HG03097 (cell line): ENCODE data around the gene MS4A15.
"Not testable (repeated sequence)": the region's sequence is repeated elsewhere in the genome, so short reads cannot be mapped to it uniquely, and the experiment has no call there.

Experiments used
- ATAC-seq: cut with Tn5 transposase; IDR thresholded peaks from one replicate; pipeline ENCODE4 v1.9.1; 2021; ENCODE audit not compliant: unreplicated experiment, low FRiP score

The MS4A15 gene

DNA sequence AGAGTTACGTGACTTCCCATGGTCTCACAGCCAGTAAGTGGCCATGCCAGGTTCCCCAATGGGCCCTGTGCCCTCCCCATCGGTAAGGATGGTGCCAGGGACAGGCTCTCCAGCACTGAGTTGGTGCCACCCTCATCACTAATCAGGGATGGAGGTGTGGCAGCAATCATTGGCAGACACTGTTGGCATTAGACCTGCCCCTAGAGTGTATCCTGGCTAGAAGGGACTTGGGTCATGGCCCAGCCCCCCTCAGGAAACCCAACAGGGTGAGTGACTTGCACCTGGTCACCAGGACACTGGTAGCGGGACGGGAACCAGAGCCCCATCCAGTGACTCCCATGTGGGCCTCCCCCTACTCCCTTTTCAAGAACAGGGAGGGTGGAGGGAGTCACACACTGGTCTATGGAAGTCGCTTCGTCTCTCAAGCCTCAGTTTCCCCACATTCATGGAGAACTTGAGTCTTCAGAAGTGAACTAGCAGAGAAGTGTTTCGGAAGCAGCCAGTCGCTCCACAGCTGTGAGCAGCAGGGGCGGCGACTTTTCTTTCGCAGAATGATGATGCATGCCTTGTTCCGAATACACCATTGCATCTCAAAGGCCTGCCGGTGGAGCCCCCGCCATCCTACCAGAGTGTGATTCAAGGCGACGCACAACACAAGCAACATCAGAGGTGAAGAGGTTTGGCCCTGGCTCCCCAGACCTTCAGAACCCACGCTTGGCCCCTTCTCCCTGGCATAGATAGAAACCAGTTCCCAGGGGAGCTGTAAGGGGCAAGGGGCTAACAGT lies 41.4 kb downstream of the MS4A15 start:
- ATAC-seq, result no peak

GRCh38 chr11:60798631-60799030 lies 42.0 kb downstream of the MS4A15 start:
- ATAC-seq, result no peak

GRCh38 chr11:60801194-60801593 lies 44.5 kb downstream of the MS4A15 start:
- no peak for ATAC-seq

- ATAC-seq, result no peak
Observed at GRCh38 chr11:60803273-60803936, 46.7 kb downstream of the MS4A15 start.

DNA sequence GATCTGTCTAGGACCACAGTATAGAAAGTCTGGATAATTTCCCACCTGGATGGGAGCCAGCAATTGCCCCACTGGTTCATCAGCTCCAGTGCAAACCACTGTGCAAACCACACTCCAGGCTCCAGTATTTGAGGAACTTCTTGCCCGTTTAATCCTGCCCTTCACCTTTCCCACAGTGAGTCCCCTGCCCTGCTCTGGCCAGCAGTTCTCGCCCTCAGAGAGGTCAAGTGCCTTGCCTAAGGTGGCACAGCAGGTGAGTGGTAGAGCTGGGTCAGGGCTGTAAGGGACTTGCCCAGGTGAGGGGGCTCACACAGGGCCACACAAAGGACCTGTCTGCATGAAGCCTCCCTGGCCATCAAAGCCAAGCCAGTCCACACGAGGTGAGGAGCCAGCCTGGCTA lies 52.6 kb downstream of the MS4A15 start:
- ATAC-seq, result no peak

GRCh38 chr11:60809691-60810090 lies 53.0 kb downstream of the MS4A15 start:
- no peak for ATAC-seq

DNA sequence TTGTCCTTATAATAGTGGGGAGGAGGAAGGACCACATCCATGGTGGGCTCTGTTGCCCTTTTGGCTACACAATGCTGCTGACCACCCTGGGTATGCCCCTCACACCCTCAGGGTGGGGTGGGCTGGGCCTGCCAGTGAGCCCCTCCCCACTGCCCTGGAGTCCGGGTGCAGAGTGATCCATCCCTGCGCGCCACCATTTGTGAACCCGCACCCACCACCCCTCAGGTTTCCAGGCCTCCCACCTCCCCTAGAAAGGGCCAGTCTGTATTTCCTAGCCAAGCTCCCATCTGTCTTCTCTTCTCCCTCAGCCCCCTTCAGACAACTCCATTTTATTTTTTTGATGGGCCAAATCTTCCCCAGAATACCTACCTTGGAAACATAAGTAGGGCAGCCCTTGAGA lies 53.5 kb downstream of the MS4A15 start:
- ATAC-seq, result no peak

DNA sequence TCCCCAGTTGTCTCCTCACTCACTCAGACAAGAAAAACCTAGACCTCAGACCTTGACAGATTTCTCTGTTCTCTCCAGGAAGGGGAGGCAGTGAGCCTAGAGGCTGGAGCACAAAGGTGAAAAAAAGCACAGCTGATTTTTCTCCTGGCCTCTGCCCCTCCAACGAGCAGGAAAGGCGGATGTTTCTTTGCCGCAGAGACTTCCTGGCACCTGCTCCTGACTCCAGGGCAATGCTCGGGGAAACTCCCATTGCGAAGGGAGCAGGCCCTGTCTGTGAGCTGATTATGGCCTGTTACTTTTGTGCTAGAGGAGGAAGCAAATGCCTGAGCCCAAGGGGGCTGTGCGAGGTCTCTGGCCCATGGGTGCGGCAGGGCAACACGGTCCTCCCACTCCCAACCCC lies 53.9 kb downstream of the MS4A15 start:
- ATAC-seq, result no peak

DNA sequence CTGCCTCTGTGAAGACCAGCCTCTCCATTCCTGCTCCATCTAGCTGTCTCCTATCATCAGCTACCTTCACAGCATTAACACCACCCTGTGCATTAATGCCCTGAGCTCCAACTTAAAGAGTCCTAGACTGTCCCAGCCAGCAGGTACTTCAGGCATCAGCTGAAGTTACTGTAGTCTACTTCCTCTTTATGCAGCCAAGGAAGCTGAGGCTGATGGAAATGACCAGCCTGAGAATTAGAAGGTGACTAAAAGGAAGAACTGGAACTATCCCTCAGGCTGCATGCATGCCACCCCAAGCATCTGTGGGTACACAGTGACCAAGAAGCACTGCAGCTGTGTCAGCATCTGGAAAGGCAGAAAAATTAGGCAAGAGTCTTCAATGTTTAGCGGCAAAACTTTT lies 56.7 kb downstream of the MS4A15 start:
- no peak for ATAC-seq

GRCh38 chr11:60814112-60814511 lies 57.4 kb downstream of the MS4A15 start:
- ATAC-seq, result no peak

DNA sequence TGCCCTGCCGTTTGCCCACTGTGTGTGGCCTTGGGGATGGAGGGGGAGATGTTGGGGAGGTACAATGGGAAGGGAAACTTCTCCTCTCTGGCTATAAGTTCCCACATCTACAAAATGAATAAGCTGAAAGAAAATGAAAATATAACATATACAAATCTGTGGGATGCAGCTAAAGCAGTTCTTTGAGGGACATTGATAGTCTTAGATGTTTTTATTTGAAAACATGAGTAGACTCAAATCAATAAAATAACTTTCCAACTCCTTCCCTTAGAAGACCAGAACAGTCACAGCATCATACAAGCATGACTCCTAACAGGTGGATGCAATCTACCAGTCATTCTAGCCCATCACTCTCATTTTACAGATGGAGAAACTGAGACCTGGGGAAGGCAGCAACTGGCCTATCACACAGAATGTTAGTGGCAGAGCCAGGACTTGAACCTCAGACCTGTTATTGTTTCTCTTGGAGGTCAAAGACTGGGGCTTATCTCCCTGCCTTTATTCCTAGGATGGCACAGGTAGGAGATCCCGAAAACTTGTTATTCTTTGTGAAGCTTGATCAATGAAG lies 60.0 kb downstream of the MS4A15 start:
- ATAC-seq, result no peak

- ATAC-seq, result no peak
Observed at GRCh38 chr11:60818057-60818456, 61.4 kb downstream of the MS4A15 start.

- ATAC-seq, result no peak
Observed at GRCh38 chr11:60821827-60822599, 65.3 kb downstream of the MS4A15 start.

- ATAC-seq, result not testable (repeated sequence)
Observed at GRCh38 chr11:60823745-60824306, 67.2 kb downstream of the MS4A15 start.

DNA sequence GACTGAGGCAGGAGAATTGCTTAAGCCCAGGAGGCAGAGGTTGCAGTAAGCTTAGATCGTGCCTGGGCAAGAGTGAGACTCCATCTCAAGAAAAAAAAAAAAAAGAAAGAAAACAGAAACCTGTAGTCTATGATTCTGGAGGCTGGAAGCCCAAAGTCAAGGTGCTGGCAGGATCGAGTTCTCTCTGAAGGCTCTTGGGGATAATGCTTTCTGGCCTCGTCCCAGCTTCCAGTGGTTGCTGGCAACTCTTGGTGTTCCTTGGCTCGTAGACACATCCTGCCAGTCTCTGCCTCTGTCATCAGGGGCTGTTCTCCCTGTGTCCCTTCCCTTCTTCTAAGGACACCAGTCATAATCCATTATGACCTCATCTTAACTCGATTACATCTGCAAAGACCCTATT lies 68.5 kb downstream of the MS4A15 start:
- no peak for ATAC-seq

DNA sequence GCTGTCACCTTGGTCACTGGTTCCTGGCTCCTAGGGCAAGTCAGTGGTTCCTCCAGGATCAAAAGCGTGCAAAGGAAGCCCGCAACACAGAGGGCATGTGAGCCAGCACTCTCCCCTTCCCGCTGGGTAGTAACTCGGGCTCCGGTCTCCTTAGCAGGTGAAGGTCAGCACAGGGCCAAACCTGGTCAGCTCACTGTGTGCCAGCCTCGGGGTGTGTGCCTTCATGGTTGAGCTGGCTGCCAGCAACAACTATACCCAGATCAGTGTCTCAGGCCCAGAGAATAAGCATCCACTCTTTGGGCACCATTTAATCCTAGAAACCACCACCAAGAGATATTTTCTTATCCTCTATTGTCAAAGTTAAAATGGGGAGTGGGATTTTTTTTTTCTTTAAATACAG lies 69.1 kb downstream of the MS4A15 start:
- ATAC-seq, result no peak
